NT2/D1 (cell line): ENCODE results near the gene TPMT.

ENCODE experiments used
- DNase-seq: peaks from one replicate; pipeline ENCODE4 v3.0.0-alpha.2; 2011; ENCODE audit warnings: low read depth, low spot score
- H3K27me3 ChIP-seq: 2 replicates; pipeline ENCODE4 v1.6.0; 2011; ENCODE audit warnings: mild to moderate bottlenecking; ENCODE audit not compliant: insufficient read length, insufficient read depth
- H3K36me3 ChIP-seq: 2 replicates; pipeline ENCODE4 v1.6.1; 2011; ENCODE audit warnings: mild to moderate bottlenecking, low read length, mixed read lengths; ENCODE audit not compliant: insufficient read depth, insufficient read length
- H3K4me1 ChIP-seq: 2 replicates; pipeline ENCODE4 v1.5.1; 2011; ENCODE audit not compliant: insufficient read depth, insufficient read length
- H3K4me3 ChIP-seq: 2 replicates; pipeline ENCODE4 v1.5.1; 2011; ENCODE audit warnings: low read depth; ENCODE audit not compliant: insufficient read length
- H3K9ac ChIP-seq: 2 replicates; pipeline ENCODE4 v1.6.0; 2011; ENCODE audit warnings: low read depth; ENCODE audit not compliant: insufficient read length
- H3K9me3 ChIP-seq: 2 replicates; pipeline ENCODE4 v1.5.1; 2011; ENCODE audit warnings: mild to moderate bottlenecking, low read length; ENCODE audit not compliant: insufficient read depth
- SUZ12 ChIP-seq: IDR thresholded peaks from 2 replicates; pipeline ENCODE4 v1.6.1; 2011; ENCODE audit not compliant: insufficient read length, insufficient read depth; ENCODE audit errors: extremely low read depth
- YY1 ChIP-seq: IDR thresholded peaks from 2 replicates; pipeline ENCODE4 v1.6.1; 2011; ENCODE audit not compliant: insufficient read length, insufficient read depth
- ZNF274 ChIP-seq: IDR thresholded peaks from 2 replicates; pipeline ENCODE4 v1.6.1; 2011; ENCODE audit warnings: mild to moderate bottlenecking, low read depth, low read length

The TPMT gene

GRCh38 chr6:18171871-18172270 lies 17.0 kb upstream of the TPMT start:
- Histone ChIP-seq H3K4me3 (no peak overlapping the region), H3K4me1 (no peaks in the 10 kb centered on the region), H3K27me3 (no peaks in the 10 kb centered on the region), H3K9ac (no peak overlapping the region), H3K9me3 (peaks cover 8% of the 10 kb centered on the region; the same call in 1 of the 2 replicates), H3K36me3 (peaks cover 11% of the 10 kb centered on the region)
- no peak for TF ChIP-seq YY1
- TF ChIP-seq SUZ12, result no peak
- no peak for TF ChIP-seq ZNF274
- no peak for DNase-seq

DNA sequence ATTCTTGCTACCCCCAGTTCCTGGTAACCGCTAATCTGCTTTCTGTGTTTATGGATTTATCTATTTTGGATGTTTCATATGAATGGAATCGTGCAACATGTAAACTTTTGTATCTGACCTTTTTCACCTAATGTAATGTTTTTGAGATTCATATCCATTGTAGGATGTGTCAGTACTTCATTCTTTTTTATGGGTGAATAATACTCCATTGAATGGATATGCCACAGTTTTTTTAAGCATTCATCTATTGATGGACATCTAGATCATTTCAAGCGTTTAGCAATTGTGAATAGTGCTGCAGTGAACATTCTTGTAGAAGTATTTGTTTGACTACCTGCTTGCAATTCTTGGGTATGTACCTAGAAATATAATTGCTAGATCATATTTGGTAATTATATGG lies 13.4 kb upstream of the TPMT start:
- H3K9ac ChIP-seq, result no peak overlapping the region
- no peaks in the 10 kb centered on the region for H3K27me3 ChIP-seq
- peaks cover 14% of the 10 kb centered on the region for H3K36me3 ChIP-seq
- TF ChIP-seq ZNF274 (no peak), SUZ12 (no peak), YY1 (no peak)
- H3K9me3 ChIP-seq, result peaks cover 8% of the 10 kb centered on the region; the same call in 1 of the 2 replicates
- DNase-seq, result no peak
- H3K4me1 ChIP-seq, result no peaks in the 10 kb centered on the region
- no peak overlapping the region for H3K4me3 ChIP-seq

- no peak for DNase-seq
Observed at GRCh38 chr6:18166312-18167036, 11.6 kb upstream of the TPMT start.

DNA sequence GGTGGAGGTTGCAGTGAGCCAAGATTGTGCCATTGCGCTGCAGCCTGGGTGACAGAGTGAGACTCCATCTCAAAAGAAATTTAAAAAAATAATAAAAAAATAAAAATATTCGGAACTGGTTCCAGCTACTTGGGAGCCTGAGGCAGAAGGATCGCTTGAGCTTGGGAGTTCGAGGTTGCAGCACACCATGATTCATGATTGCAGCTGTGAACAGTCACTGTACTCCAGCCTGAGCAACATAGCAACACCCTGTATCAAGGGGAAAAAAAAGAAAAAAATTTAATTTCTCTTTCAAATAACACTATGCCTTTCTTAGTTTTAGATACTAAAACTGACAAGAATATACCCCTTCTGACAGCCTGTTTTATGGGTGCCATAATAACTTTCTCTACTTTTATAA lies 10.9 kb upstream of the TPMT start:
- Histone ChIP-seq H3K27me3 (no peaks in the 10 kb centered on the region), H3K4me3 (no peak overlapping the region), H3K4me1 (no peaks in the 10 kb centered on the region), H3K9me3 (peaks cover 8% of the 10 kb centered on the region; the same call in 1 of the 2 replicates), H3K9ac (no peak overlapping the region), H3K36me3 (peaks cover 26% of the 10 kb centered on the region)
- no peak for TF ChIP-seq YY1
- no peak for DNase-seq

More at GRCh38 chr6:18166312-18167036, 11.6 kb upstream of the TPMT start:
- Histone ChIP-seq H3K4me1 (no peaks in the 10 kb centered on the region), H3K27me3 (no peaks in the 10 kb centered on the region), H3K9me3 (peaks cover 8% of the 10 kb centered on the region; the same call in 1 of the 2 replicates), H3K9ac (no peak overlapping the region), H3K36me3 (peaks cover 22% of the 10 kb centered on the region), H3K4me3 (no peak overlapping the region)
- no peak for TF ChIP-seq SUZ12
- no peak for TF ChIP-seq ZNF274
- no peak for TF ChIP-seq YY1

GRCh38 chr6:18162401-18162800 lies 7.5 kb upstream of the TPMT start:
- TF ChIP-seq SUZ12, result no peak
- no peak for TF ChIP-seq YY1
- no peak for TF ChIP-seq ZNF274
- no peak overlapping the region for H3K9ac ChIP-seq
- no peak overlapping the region for H3K4me3 ChIP-seq
- H3K9me3 ChIP-seq, result no peaks in the 10 kb centered on the region
- no peaks in the 10 kb centered on the region for H3K4me1 ChIP-seq
- H3K36me3 ChIP-seq, result peaks cover 22% of the 10 kb centered on the region
- DNase-seq, result no peak
- H3K27me3 ChIP-seq, result no peaks in the 10 kb centered on the region

DNA sequence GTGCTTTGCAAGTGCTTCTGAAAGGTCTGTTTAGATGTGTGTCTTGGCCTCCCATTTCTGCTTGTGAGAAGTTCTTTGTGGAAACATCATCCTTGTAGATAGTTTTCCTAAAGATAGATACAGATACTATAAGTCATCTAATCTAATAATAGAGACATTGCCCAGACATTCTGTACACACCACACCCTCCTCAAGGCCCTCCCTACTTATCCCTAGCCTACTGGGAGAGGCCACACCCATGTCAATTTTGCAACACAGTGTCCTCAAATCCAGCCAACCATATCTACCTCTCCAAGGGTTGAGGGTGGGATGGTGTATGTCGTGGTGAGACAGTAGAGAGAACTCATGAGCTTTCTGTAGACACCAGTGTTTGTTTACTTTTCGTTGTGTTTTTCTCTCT lies 6.6 kb upstream of the TPMT start:
- no peak overlapping the region for H3K9ac ChIP-seq
- H3K4me3 ChIP-seq, result no peak overlapping the region
- no peak for DNase-seq
- TF ChIP-seq YY1, result no peak
- no peak for TF ChIP-seq ZNF274
- no peak for TF ChIP-seq SUZ12
- H3K9me3 ChIP-seq, result no peaks in the 10 kb centered on the region
- H3K27me3 ChIP-seq, result no peaks in the 10 kb centered on the region
- H3K4me1 ChIP-seq, result no peaks in the 10 kb centered on the region
- H3K36me3 ChIP-seq, result peaks cover 22% of the 10 kb centered on the region

GRCh38 chr6:18160911-18161310 lies 6.0 kb upstream of the TPMT start:
- peaks cover 2% of the 10 kb centered on the region for H3K4me1 ChIP-seq
- H3K27me3 ChIP-seq, result no peaks in the 10 kb centered on the region
- no peaks in the 10 kb centered on the region for H3K9me3 ChIP-seq
- no peak overlapping the region for H3K9ac ChIP-seq
- no peak overlapping the region for H3K4me3 ChIP-seq
- DNase-seq, result no peak
- TF ChIP-seq YY1 (no peak), ZNF274 (no peak), SUZ12 (no peak)
- peaks cover 22% of the 10 kb centered on the region for H3K36me3 ChIP-seq
